ENCODE results near the gene CTBP2. TPM values are rescaled to one million over a fixed set of nuclear protein-coding genes. Genes with fewer than 3 reads are reported as not detected.

Gene CTBP2
- polyA plus RNA-seq, 3 donors, result 91.1 to 100 (median 98.0) TPM

GRCh38 chr10:124942317-124943169 lies 217.8 kb downstream of the CTBP2 start:
- DNase-seq, result no peak

- no peak for DNase-seq
Observed at GRCh38 chr10:124941823-124942222, 218.5 kb downstream of the CTBP2 start, which contains the start of gene ZRANB1. TSS of gene ZRANB1 (plus strand) at chr10:124942123. CDS start at chr10:124942494, 371 bp downstream.

GRCh38 chr10:124939290-124939689 lies 221.1 kb downstream of the CTBP2 start:
- no peak for DNase-seq

- DNase-seq, result no peak
Observed at GRCh38 chr10:124936813-124937212, 223.6 kb downstream of the CTBP2 start.

- DNase-seq, result no peak
Observed at GRCh38 chr10:124935946-124936345, 224.4 kb downstream of the CTBP2 start.

Other genes starting within 250 kb of the CTBP2 start
- gene ZRANB1, start 218.4 kb downstream of the CTBP2 start, polyA plus RNA-seq (ENCODE audit: insufficient read length in 3 of 3), result 10 to 100 TPM; 23.2 to 29.1 (median 24.4) TPM